Liver (tissue), 9 donors: Measurements from ENCODE around the gene TP53AIP1. TPM values are rescaled to one million over a fixed set of nuclear protein-coding genes. Genes with fewer than 3 reads are reported as not detected.

Experiments used
- DNase-seq: peaks from one replicate; pipeline ENCODE4 v3.0.0-alpha.2; 2017; ENCODE audit warnings: low spot score
- H3K27ac ChIP-seq, 2 donors: one replicate each; pipeline ENCODE4 v1.7.0; 2013; ENCODE audit warnings: inconsistent platforms in 2 of 2, low read length in 2 of 2, control low read depth in 1 of 2, low read depth in 1 of 2, mild to moderate bottlenecking in 1 of 2
- H3K27me3 ChIP-seq, 4 donors: one replicate each; pipeline versions ENCODE4 v1.6.1 to v1.7.0; 2013; ENCODE audit warnings: low read length in 3 of 4, inconsistent platforms in 1 of 4, mild to moderate bottlenecking in 1 of 4, moderate library complexity in 1 of 4; ENCODE audit not compliant: control insufficient read depth in 4 of 4, insufficient read depth in 4 of 4
- H3K36me3 ChIP-seq, 4 donors: one replicate each; pipeline versions ENCODE4 v1.6.1 to v1.7.0; 2013; ENCODE audit warnings: low read length in 3 of 4, mild to moderate bottlenecking in 3 of 4, low read depth in 1 of 4, moderate library complexity in 1 of 4; ENCODE audit not compliant: control insufficient read depth in 4 of 4, insufficient read depth in 3 of 4
- H3K4me1 ChIP-seq, 4 donors: one replicate each; pipeline versions ENCODE4 v1.6.1 to v1.7.0; 2013; ENCODE audit warnings: low read length in 3 of 4, mild to moderate bottlenecking in 3 of 4, moderate library complexity in 1 of 4; ENCODE audit not compliant: control insufficient read depth in 4 of 4, insufficient read depth in 4 of 4
- H3K4me3 ChIP-seq, 3 donors: one replicate each; pipeline versions ENCODE4 v1.6.1 to v1.7.0; 2013; ENCODE audit warnings: low read length in 3 of 3, control low read depth in 1 of 3, low read depth in 1 of 3, mild to moderate bottlenecking in 1 of 3
- H3K9ac ChIP-seq, 2 donors: one replicate each; pipeline ENCODE4 v1.7.0; 2013; ENCODE audit warnings: low read length in 2 of 2, mild to moderate bottlenecking in 2 of 2, moderate library complexity in 2 of 2, control low read depth in 1 of 2, low read depth in 1 of 2
- H3K9me3 ChIP-seq, 4 donors: one replicate each; pipeline versions ENCODE4 v1.6.1 to v1.7.0; 2013; ENCODE audit warnings: low read length in 3 of 4; ENCODE audit not compliant: control insufficient read depth in 4 of 4
- EGR1 ChIP-seq, 2 donors: IDR thresholded peaks; 2 replicates each; pipeline ENCODE4 v1.6.1; 2016 to 2018; ENCODE audit warnings: antibody characterized with exemption in 2 of 2, low read depth in 2 of 2
- FOXA1 ChIP-seq: IDR thresholded peaks from 2 replicates; pipeline ENCODE4 v1.6.1; 2016; ENCODE audit warnings: antibody characterized with exemption
- FOXA2 ChIP-seq: IDR thresholded peaks from 2 replicates; pipeline ENCODE4 v1.6.1; 2016; ENCODE audit warnings: antibody characterized with exemption
- GABPA ChIP-seq, 2 donors: IDR thresholded peaks in 1 of 2; conservative IDR thresholded peaks in 1 of 2; 2 replicates each; pipeline ENCODE4 v1.6.1; 2016; ENCODE audit warnings: antibody characterized with exemption in 2 of 2, mild to moderate bottlenecking in 1 of 2, moderate library complexity in 1 of 2
- HNF4A ChIP-seq, 2 donors: conservative IDR thresholded peaks; 2 replicates each; pipeline ENCODE4 v1.6.1; 2016; ENCODE audit warnings: antibody characterized with exemption in 2 of 2, mild to moderate bottlenecking in 2 of 2
- HNF4G ChIP-seq: IDR thresholded peaks from 2 replicates; pipeline ENCODE4 v1.6.1; 2016; ENCODE audit warnings: antibody characterized with exemption
- JUND ChIP-seq, 2 donors: IDR thresholded peaks; 2 replicates each; pipeline ENCODE4 v1.6.1; 2016; ENCODE audit warnings: antibody characterized with exemption in 2 of 2
- NR2F2 ChIP-seq: IDR thresholded peaks from 2 replicates; pipeline ENCODE4 v1.6.1; 2016; ENCODE audit warnings: antibody characterized with exemption
- RAD21 ChIP-seq, 2 donors: IDR thresholded peaks; 2 replicates each; pipeline ENCODE4 v1.6.1; 2016; ENCODE audit warnings: antibody characterized with exemption in 2 of 2, mild to moderate bottlenecking in 2 of 2
- SP1 ChIP-seq: IDR thresholded peaks from 2 replicates; pipeline ENCODE4 v1.6.1; 2018; ENCODE audit warnings: antibody characterized with exemption, mild to moderate bottlenecking
- TAF1 ChIP-seq: conservative IDR thresholded peaks from 2 replicates; pipeline ENCODE4 v1.6.1; 2016; ENCODE audit warnings: antibody characterized with exemption, mild to moderate bottlenecking
- WGBS: extraction: QIAGEN DNeasy Blood & Tissue Kit; methylation state at CpG from one replicate; pipeline ENCODE4 v1.1.7; 2013; 5-methylcytosine and 5-hydroxymethylcytosine counted together
- polyA plus RNA-seq, 2 donors: library from polyadenylated mRNA; stranded (reverse) in 1 of 2; unstranded in 1 of 2; fragments of 200-250 nt in 1 of 2; fragments of >200 nt in 1 of 2; fragmentation: Nextera tagmentation in 1 of 2; extraction: Ambion mirVana in 1 of 2; gene quantifications; one replicate each; pipeline versions ENCODE4 v1.2.1 to v1.2.3, GENCODE V29; 2013 to 2015
- total RNA-seq, 2 donors: library from RNA; depleted of rRNA; stranded (reverse); fragments of >200 nt; gene quantifications; one replicate each; pipeline ENCODE4 v1.2.3, GENCODE V29; 2014
- TF ChIP-seq, protein P1 (sequence below): fragments of 150-350 bp; IDR thresholded peaks from 2 replicates; pipeline ENCODE4 v1.5.1; 2017; ENCODE audit warnings: improper control_type of control experiment, low read depth, low read length; ENCODE audit not compliant: missing input control
- TF ChIP-seq, protein P2 (sequence below): IDR thresholded peaks from 2 replicates; pipeline ENCODE4 v1.6.1; 2016; ENCODE audit warnings: antibody characterized with exemption
- TF ChIP-seq, protein P3 (sequence below): IDR thresholded peaks from 2 replicates; pipeline ENCODE4 v1.6.1; 2016; ENCODE audit warnings: antibody characterized with exemption
- TF ChIP-seq, protein P4 (sequence below): IDR thresholded peaks from 2 replicates; pipeline ENCODE4 v1.6.1; 2016; ENCODE audit warnings: antibody characterized with exemption, mild to moderate bottlenecking
- TF ChIP-seq, protein P5 (sequence below): IDR thresholded peaks from 2 replicates; pipeline ENCODE4 v1.6.1; 2016; ENCODE audit warnings: antibody characterized with exemption
- donor health status: healthy.
- donor health status: healthy.
- donor health status: healthy.
- donor health status: healthy.
- donor health status: healthy.

Gene TP53AIP1
- total and polyA plus RNA-seq, 4 donors: 0.08 TPM; not detected in 3

DNA sequence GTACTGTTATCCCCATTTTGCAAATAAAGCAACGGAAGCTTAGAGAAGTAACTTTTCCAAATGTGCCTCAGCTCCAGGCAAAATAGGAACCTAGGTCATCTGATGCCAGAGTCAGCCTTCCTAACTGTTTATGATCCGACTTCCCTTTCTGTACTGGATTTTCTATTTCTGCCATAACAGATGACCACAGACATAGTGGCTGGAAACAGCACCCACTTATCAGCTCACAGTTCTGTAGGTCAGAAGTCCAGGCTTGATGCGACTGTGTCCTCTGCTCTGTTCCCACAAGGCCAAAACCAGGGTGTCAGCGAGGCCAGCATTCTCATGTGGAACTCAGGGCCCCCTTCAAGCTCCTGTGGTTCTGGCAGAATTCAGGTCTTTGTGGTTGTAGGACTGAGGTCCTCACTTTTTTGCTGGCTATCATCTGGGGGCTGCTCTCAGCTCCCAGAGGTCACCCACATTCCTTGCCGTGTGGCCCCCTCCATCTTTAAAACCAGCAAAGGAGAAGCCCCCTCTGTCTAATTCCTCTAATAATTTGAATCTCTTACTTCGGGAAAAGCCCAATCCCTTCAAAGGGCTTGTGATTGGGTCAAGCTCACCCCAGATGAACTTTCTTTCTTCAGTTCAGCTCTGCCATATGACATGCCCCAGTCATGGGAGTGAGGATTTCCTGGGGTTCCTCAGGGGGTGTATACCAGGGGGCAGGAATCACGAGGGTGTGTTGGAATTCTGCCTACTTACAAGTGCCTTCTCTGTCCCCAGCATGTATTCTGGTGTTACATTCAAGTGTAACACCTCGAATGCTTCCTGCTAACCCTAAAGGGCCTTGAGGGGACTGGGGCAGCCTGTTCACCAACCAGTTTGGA lies 36.3 kb downstream of the TP53AIP1 start:
- TF ChIP-seq, protein P1, sequence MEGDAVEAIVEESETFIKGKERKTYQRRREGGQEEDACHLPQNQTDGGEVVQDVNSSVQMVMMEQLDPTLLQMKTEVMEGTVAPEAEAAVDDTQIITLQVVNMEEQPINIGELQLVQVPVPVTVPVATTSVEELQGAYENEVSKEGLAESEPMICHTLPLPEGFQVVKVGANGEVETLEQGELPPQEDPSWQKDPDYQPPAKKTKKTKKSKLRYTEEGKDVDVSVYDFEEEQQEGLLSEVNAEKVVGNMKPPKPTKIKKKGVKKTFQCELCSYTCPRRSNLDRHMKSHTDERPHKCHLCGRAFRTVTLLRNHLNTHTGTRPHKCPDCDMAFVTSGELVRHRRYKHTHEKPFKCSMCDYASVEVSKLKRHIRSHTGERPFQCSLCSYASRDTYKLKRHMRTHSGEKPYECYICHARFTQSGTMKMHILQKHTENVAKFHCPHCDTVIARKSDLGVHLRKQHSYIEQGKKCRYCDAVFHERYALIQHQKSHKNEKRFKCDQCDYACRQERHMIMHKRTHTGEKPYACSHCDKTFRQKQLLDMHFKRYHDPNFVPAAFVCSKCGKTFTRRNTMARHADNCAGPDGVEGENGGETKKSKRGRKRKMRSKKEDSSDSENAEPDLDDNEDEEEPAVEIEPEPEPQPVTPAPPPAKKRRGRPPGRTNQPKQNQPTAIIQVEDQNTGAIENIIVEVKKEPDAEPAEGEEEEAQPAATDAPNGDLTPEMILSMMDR: no peak
- TF ChIP-seq HNF4G (no peak), GABPA (IDR thresholded peaks at IDR 0.05 in 1 of 2, conservative IDR thresholded peaks at IDR 0.05 in 1 of 2) (no peak), FOXA1 (no peak), NR2F2 (no peak), JUND (IDR thresholded peaks at IDR 0.05) (no peak), SP1 (no peak), TAF1 (no peak), HNF4A (conservative IDR thresholded peaks at IDR 0.05) (no peak), RAD21 (IDR thresholded peaks at IDR 0.05) (no peak), FOXA2 (no peak), EGR1 (IDR thresholded peaks at IDR 0.05; ENCODE audit: low read depth in 2 of 2) (no peak)
- TF ChIP-seq, protein P2, sequence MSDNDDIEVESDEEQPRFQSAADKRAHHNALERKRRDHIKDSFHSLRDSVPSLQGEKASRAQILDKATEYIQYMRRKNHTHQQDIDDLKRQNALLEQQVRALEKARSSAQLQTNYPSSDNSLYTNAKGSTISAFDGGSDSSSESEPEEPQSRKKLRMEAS: no peak
- TF ChIP-seq, protein P3, sequence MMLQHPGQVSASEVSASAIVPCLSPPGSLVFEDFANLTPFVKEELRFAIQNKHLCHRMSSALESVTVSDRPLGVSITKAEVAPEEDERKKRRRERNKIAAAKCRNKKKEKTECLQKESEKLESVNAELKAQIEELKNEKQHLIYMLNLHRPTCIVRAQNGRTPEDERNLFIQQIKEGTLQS: no peak
- TF ChIP-seq, protein P4, sequence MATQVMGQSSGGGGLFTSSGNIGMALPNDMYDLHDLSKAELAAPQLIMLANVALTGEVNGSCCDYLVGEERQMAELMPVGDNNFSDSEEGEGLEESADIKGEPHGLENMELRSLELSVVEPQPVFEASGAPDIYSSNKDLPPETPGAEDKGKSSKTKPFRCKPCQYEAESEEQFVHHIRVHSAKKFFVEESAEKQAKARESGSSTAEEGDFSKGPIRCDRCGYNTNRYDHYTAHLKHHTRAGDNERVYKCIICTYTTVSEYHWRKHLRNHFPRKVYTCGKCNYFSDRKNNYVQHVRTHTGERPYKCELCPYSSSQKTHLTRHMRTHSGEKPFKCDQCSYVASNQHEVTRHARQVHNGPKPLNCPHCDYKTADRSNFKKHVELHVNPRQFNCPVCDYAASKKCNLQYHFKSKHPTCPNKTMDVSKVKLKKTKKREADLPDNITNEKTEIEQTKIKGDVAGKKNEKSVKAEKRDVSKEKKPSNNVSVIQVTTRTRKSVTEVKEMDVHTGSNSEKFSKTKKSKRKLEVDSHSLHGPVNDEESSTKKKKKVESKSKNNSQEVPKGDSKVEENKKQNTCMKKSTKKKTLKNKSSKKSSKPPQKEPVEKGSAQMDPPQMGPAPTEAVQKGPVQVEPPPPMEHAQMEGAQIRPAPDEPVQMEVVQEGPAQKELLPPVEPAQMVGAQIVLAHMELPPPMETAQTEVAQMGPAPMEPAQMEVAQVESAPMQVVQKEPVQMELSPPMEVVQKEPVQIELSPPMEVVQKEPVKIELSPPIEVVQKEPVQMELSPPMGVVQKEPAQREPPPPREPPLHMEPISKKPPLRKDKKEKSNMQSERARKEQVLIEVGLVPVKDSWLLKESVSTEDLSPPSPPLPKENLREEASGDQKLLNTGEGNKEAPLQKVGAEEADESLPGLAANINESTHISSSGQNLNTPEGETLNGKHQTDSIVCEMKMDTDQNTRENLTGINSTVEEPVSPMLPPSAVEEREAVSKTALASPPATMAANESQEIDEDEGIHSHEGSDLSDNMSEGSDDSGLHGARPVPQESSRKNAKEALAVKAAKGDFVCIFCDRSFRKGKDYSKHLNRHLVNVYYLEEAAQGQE: no peak
- TF ChIP-seq, protein P5, sequence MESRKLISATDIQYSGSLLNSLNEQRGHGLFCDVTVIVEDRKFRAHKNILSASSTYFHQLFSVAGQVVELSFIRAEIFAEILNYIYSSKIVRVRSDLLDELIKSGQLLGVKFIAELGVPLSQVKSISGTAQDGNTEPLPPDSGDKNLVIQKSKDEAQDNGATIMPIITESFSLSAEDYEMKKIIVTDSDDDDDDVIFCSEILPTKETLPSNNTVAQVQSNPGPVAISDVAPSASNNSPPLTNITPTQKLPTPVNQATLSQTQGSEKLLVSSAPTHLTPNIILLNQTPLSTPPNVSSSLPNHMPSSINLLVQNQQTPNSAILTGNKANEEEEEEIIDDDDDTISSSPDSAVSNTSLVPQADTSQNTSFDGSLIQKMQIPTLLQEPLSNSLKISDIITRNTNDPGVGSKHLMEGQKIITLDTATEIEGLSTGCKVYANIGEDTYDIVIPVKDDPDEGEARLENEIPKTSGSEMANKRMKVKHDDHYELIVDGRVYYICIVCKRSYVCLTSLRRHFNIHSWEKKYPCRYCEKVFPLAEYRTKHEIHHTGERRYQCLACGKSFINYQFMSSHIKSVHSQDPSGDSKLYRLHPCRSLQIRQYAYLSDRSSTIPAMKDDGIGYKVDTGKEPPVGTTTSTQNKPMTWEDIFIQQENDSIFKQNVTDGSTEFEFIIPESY: no peak
- WGBS: 69% methylated on average over 8 of the region's 8 CpGs
- no peak for DNase-seq
- no peak overlapping the region for H3K9ac ChIP-seq
- peaks cover 0 to 7% (median 3%) of the 10 kb centered on the region in 4 donors for H3K27me3 ChIP-seq
- no peaks in the 10 kb centered on the region for H3K36me3 ChIP-seq
- H3K9me3 ChIP-seq: no peaks in the 10 kb centered on the region
- peak overlapping the region in 1 of 3 donors; percentile 54 for H3K4me3 ChIP-seq
- no peak overlapping the region for H3K27ac ChIP-seq
- H3K4me1 ChIP-seq: peaks cover under 1 to 11% (median 6%) of the 10 kb centered on the region in 4 donors
